WTC11 (cell line): ENCODE data around the gene RAB11FIP5. TPM values are rescaled to one million over a fixed set of nuclear protein-coding genes. Genes with fewer than 3 reads are reported as not detected.

Experiments used
- ATAC-seq: fragments of 200-7000 bp; cut with Tn5 transposase; 2 replicates; pipeline ENCODE4 v1.10.0; 2021; ENCODE audit warnings: mild to moderate bottlenecking, moderate library complexity
- CTCF ChIA-PET: fragments of 300-600 bp; sonication (Branson Sonifier 250); formaldehyde crosslinking; loops from one replicate; lab custom pipeline; 2021; ENCODE audit warnings: antibody characterized with exemption; lab: Charles Lee
- POLR2A ChIA-PET: fragments of 350-600 bp; sonication (Branson Sonifier 250); formaldehyde crosslinking; loops from one replicate; lab custom pipeline; 2021; ENCODE audit warnings: antibody characterized with exemption; lab: Charles Lee
- DNase-seq: peaks from one replicate; pipeline ENCODE4 v3.0.0; 2021; ENCODE audit warnings: low spot score
- H3K27ac Mint-ChIP-seq: 2 replicates; pipeline ENCODE4 v1.8.0; 2021; ENCODE audit warnings: mixed read lengths
- H3K27me3 Mint-ChIP-seq: 2 replicates; pipeline ENCODE4 v1.8.0; 2021; ENCODE audit warnings: low read depth, mild to moderate bottlenecking, moderate library complexity, mixed read lengths
- H3K36me3 Mint-ChIP-seq: 2 replicates; pipeline ENCODE4 v1.8.0; 2021; ENCODE audit warnings: mixed read lengths
- H3K4me1 Mint-ChIP-seq: 2 replicates; pipeline ENCODE4 v1.8.0; 2022; ENCODE audit warnings: mixed read lengths
- H3K4me3 Mint-ChIP-seq: 2 replicates; pipeline ENCODE4 v1.8.0; 2021; ENCODE audit warnings: mild to moderate bottlenecking, moderate library complexity, mixed read lengths
- H3K9me3 Mint-ChIP-seq: 2 replicates; pipeline ENCODE4 v1.8.0; 2021; ENCODE audit warnings: mixed read lengths
- CBFB ChIP-seq: sonication (generic); formaldehyde crosslinking; IDR thresholded peaks from 2 replicates; pipeline ENCODE4 v1.8.1; 2022; ENCODE audit warnings: mild to moderate bottlenecking, low read depth, missing genetic modification reagents
- ELF4 ChIP-seq: sonication (generic); formaldehyde crosslinking; IDR thresholded peaks from 2 replicates; pipeline ENCODE4 v1.8.1; 2022; ENCODE audit warnings: low read depth, mild to moderate bottlenecking, moderate library complexity, missing genetic modification reagents
- FOXK1 ChIP-seq: sonication (generic); formaldehyde crosslinking; IDR thresholded peaks from 2 replicates; pipeline ENCODE4 v1.8.0; 2022; ENCODE audit warnings: mild to moderate bottlenecking, moderate library complexity, missing genetic modification reagents
- GABPB1 ChIP-seq: sonication (generic); formaldehyde crosslinking; IDR thresholded peaks from 2 replicates; pipeline ENCODE4 v1.8.1; 2023; ENCODE audit warnings: mild to moderate bottlenecking, missing genetic modification reagents
- JUN ChIP-seq: sonication (generic); formaldehyde crosslinking; IDR thresholded peaks from 2 replicates; pipeline ENCODE4 v1.8.0; 2023; ENCODE audit warnings: mild to moderate bottlenecking, missing genetic modification reagents
- ZBTB21 ChIP-seq: sonication (generic); formaldehyde crosslinking; IDR thresholded peaks from 2 replicates; pipeline ENCODE4 v1.8.1; 2023; ENCODE audit warnings: mild to moderate bottlenecking, missing genetic modification reagents, borderline replicate concordance
- total RNA-seq: library from RNA; stranded (reverse); gene quantifications from 3 replicates; pipeline ENCODE4 v1.2.3, GENCODE V29; 2021
- TF ChIP-seq, protein P1 (sequence below): fragments of 250-450 bp; sonication (Bioruptor Pico); IDR thresholded peaks from 2 replicates; pipeline ENCODE4 v1.9.0; 2021; ENCODE audit warnings: mild to moderate bottlenecking, borderline replicate concordance
- TF ChIP-seq, protein P2 (sequence below): sonication (generic); formaldehyde crosslinking; IDR thresholded peaks from 2 replicates; pipeline ENCODE4 v1.8.1; 2023; ENCODE audit warnings: mild to moderate bottlenecking, missing genetic modification reagents, borderline replicate concordance
- TF ChIP-seq, protein P3 (sequence below): sonication (generic); formaldehyde crosslinking; IDR thresholded peaks from 2 replicates; pipeline ENCODE4 v1.8.0; 2022; ENCODE audit warnings: mild to moderate bottlenecking, missing genetic modification reagents

RAB11FIP5 gene
- total RNA-seq, 1 experiment from 2014 or later: 16.0 TPM

DNA sequence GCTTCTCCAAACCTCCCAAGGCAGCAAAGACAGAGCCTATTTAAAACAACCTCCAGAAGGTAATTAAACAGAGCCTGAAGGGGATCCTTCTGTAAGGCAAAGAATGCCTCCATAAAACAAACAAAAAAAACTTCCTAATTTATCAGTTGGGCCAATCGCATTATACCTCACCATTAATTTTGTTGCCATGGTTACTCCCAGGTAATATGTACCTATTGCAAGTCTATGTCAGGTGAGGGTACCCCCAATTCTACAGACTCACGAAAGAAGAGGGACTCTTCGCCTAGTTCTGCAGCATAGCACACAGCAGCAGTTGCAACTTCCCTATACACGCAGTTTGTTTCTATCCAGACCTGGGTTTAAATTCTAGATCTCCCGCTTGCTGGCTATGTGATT, 80.0 kb downstream of the RAB11FIP5 start (continued):
- TF ChIP-seq, protein P1, sequence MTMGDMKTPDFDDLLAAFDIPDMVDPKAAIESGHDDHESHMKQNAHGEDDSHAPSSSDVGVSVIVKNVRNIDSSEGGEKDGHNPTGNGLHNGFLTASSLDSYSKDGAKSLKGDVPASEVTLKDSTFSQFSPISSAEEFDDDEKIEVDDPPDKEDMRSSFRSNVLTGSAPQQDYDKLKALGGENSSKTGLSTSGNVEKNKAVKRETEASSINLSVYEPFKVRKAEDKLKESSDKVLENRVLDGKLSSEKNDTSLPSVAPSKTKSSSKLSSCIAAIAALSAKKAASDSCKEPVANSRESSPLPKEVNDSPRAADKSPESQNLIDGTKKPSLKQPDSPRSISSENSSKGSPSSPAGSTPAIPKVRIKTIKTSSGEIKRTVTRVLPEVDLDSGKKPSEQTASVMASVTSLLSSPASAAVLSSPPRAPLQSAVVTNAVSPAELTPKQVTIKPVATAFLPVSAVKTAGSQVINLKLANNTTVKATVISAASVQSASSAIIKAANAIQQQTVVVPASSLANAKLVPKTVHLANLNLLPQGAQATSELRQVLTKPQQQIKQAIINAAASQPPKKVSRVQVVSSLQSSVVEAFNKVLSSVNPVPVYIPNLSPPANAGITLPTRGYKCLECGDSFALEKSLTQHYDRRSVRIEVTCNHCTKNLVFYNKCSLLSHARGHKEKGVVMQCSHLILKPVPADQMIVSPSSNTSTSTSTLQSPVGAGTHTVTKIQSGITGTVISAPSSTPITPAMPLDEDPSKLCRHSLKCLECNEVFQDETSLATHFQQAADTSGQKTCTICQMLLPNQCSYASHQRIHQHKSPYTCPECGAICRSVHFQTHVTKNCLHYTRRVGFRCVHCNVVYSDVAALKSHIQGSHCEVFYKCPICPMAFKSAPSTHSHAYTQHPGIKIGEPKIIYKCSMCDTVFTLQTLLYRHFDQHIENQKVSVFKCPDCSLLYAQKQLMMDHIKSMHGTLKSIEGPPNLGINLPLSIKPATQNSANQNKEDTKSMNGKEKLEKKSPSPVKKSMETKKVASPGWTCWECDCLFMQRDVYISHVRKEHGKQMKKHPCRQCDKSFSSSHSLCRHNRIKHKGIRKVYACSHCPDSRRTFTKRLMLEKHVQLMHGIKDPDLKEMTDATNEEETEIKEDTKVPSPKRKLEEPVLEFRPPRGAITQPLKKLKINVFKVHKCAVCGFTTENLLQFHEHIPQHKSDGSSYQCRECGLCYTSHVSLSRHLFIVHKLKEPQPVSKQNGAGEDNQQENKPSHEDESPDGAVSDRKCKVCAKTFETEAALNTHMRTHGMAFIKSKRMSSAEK (CRISPR knock-in tag): no peak
- TF ChIP-seq CBFB (CRISPR knock-in tag) (no peak), JUN (no peak), ZBTB21 (CRISPR knock-in tag) (no peak), FOXK1 (CRISPR knock-in tag) (no peak)

DNA sequence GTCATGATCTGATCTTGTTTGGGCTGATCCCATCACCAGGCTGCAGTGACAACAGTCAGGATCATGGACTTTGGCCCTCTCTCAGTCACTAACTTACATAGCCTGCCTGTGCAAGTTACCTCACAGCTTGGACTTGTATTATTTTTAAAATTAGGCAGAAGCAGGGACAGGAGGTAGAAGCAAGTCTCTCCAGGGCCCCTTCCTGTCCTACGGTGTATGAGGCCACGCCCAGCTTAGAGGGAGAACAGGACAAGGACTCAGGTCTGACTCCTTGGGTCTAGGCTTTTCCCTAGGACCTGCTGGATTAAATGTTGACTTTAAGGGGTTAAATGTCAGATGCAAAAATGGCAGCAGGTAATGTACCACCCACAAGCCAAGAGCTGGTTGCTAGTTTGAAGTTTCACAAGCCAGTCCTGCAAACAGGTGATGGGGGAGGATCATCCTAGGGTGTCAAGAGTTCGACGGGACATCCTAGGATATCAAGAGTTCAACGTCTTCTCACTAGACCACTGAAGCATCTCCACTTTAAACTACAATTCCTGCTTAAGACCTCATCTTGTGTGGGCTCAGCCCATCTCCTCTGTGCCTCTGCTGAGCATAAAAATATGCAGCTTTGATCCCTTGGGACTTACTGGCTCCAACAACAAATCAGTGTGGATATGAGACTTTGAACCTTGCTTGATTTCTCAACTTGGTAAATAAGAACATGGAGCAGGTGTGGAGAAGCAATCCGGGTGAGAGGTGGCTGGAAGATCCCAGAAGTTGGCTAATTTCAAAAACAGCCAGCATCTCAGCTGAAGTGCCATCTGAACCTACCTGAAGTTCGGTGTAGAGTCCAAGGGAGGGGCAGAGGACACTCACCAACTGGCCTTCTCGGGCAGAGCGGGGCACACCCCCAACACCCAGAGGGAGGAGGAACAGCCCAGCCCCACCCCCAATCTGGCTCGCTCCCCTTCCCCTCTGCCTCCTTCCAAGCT, 80.7 kb downstream of the RAB11FIP5 start:
- no peak overlapping the region for H3K27ac Mint-ChIP-seq
- ATAC-seq: no peak

More for the DNA sequence above, 80.7 kb downstream of the RAB11FIP5 start:
- DNase-seq: no peak
- ChIA-PET CTCF (interaction anchor here (1.2 to 1.9 kb wide), 4 partner anchors 39 to 145 kb away, joined by 3 to 6 read pairs (median 3); partner anchors contain the start of gene SFXN5), POLR2A (interaction anchor here (1.4 kb wide), 1 partner anchor 39 kb away, joined by 3 read pairs; no protein-coding TSS in a partner anchor)
- Mint-ChIP-seq H3K36me3 (no peaks in the 10 kb centered on the region), H3K27me3 (no peaks in the 10 kb centered on the region), H3K4me3 (no peak overlapping the region), H3K4me1 (peaks cover 18% of the 10 kb centered on the region), H3K9me3 (no peaks in the 10 kb centered on the region)
- peak; percentile 80 for TF ChIP-seq GABPB1 (CRISPR knock-in tag)
- TF ChIP-seq ELF4 (CRISPR knock-in tag): no peak
- TF ChIP-seq, protein P2, sequence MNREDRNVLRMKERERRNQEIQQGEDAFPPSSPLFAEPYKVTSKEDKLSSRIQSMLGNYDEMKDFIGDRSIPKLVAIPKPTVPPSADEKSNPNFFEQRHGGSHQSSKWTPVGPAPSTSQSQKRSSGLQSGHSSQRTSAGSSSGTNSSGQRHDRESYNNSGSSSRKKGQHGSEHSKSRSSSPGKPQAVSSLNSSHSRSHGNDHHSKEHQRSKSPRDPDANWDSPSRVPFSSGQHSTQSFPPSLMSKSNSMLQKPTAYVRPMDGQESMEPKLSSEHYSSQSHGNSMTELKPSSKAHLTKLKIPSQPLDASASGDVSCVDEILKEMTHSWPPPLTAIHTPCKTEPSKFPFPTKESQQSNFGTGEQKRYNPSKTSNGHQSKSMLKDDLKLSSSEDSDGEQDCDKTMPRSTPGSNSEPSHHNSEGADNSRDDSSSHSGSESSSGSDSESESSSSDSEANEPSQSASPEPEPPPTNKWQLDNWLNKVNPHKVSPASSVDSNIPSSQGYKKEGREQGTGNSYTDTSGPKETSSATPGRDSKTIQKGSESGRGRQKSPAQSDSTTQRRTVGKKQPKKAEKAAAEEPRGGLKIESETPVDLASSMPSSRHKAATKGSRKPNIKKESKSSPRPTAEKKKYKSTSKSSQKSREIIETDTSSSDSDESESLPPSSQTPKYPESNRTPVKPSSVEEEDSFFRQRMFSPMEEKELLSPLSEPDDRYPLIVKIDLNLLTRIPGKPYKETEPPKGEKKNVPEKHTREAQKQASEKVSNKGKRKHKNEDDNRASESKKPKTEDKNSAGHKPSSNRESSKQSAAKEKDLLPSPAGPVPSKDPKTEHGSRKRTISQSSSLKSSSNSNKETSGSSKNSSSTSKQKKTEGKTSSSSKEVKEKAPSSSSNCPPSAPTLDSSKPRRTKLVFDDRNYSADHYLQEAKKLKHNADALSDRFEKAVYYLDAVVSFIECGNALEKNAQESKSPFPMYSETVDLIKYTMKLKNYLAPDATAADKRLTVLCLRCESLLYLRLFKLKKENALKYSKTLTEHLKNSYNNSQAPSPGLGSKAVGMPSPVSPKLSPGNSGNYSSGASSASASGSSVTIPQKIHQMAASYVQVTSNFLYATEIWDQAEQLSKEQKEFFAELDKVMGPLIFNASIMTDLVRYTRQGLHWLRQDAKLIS (CRISPR knock-in tag): no peak
- TF ChIP-seq, protein P3, sequence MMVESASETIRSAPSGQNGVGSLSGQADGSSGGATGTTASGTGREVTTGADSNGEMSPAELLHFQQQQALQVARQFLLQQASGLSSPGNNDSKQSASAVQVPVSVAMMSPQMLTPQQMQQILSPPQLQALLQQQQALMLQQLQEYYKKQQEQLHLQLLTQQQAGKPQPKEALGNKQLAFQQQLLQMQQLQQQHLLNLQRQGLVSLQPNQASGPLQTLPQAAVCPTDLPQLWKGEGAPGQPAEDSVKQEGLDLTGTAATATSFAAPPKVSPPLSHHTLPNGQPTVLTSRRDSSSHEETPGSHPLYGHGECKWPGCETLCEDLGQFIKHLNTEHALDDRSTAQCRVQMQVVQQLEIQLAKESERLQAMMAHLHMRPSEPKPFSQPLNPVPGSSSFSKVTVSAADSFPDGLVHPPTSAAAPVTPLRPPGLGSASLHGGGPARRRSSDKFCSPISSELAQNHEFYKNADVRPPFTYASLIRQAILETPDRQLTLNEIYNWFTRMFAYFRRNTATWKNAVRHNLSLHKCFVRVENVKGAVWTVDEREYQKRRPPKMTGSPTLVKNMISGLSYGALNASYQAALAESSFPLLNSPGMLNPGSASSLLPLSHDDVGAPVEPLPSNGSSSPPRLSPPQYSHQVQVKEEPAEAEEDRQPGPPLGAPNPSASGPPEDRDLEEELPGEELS (CRISPR knock-in tag): no peak
